ENCODE measurements around the gene BLCAP.

BLCAP gene

GRCh38 chr20:37521061-37521771 is 6.5 kb downstream of the BLCAP start, which contains the start of gene NNAT:
Gene NNAT, plus strand, starts transcription at chr20:37521250. Its CDS starts 82 bp downstream, at chr20:37521332.
- peaks cover 14% of the 10 kb centered on the region for H3K36me3 ChIP-seq (ENCODE audit: control insufficient read depth, insufficient read depth, low read length)
- no peaks in the 10 kb centered on the region for H3K27me3 ChIP-seq (ENCODE audit: control insufficient read depth, insufficient read depth, low read length)
- peak within 1 kb of the TSS; percentile 75 for H3K4me3 ChIP-seq (ENCODE audit: low read depth, low read length)
- H3K27ac ChIP-seq (ENCODE audit: low read depth, low read length), result no peak within 1 kb of the TSS
- H3K4me1 ChIP-seq (ENCODE audit: control insufficient read depth, insufficient read depth, low read length), result peaks cover 73% of the 10 kb centered on the region
- H3K9me3 ChIP-seq (ENCODE audit: control insufficient read depth, insufficient read depth, low read depth, low read length), result no peaks in the 10 kb centered on the region
- peak within 1 kb of the TSS; percentile 58 for H3K9ac ChIP-seq (ENCODE audit: low read length)

GRCh38 chr20:37520419-37520955 is 7.2 kb downstream of the BLCAP start:
- Histone ChIP-seq H3K9ac (ENCODE audit: low read length) (peak overlapping the region; percentile 18), H3K27ac (ENCODE audit: low read depth, low read length) (no peak overlapping the region), H3K4me3 (ENCODE audit: low read depth, low read length) (peak overlapping the region; percentile 75), H3K27me3 (ENCODE audit: control insufficient read depth, insufficient read depth, low read length) (no peaks in the 10 kb centered on the region), H3K9me3 (ENCODE audit: control insufficient read depth, insufficient read depth, low read depth, low read length) (no peaks in the 10 kb centered on the region), H3K36me3 (ENCODE audit: control insufficient read depth, insufficient read depth, low read length) (peaks cover 22% of the 10 kb centered on the region), H3K4me1 (ENCODE audit: control insufficient read depth, insufficient read depth, low read length) (peaks cover 68% of the 10 kb centered on the region)

DNA sequence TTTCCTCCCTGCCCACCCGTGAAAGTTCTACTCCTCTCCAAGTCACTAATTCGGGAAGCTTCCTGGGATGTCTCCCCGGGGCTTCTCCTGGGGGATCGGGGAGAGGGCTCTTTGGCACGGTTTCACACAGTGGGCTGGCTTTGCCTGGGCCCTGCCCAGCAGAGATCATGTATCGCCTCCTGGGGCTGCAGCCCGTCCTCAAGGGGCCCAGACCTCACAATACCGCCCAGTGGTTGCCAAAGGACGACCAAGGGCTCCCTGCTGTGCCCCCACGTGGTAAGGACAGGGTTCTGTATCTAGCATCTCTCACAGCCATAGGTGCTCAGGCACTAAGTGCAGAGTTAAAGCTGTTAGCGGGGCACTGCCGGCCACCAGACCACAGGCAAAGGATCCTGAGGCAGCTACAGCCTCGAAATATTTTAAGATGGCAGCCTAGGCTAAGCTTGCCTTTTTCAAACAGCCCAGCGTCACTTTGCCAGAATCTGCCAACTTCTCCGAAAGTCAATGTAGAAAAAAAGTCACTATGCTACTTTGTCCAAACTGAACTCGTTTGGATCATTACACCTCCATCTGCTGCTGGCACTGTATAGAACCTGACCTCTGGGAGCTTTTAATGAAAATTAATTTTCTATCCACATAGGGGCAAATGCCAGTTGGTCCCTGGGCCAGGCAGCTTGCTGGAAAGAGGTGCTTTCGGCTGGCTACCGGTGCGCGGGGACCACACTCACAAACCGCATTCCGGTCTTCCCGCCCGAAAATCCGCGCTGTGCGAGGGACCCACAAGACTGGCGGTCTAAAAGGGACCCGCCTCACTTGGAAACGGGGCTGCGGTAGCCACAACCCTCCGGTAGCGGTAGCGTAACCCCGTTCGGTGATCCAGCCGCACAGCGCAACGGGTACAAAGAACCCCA is 7.9 kb downstream of the BLCAP start:
- H3K4me3 ChIP-seq (ENCODE audit: low read depth, low read length), result peak overlapping the region; percentile 75
- peaks cover 61% of the 10 kb centered on the region for H3K4me1 ChIP-seq (ENCODE audit: control insufficient read depth, insufficient read depth, low read length)
- H3K9ac ChIP-seq (ENCODE audit: low read length), result peak overlapping the region; percentile 18
- no peaks in the 10 kb centered on the region for H3K27me3 ChIP-seq (ENCODE audit: control insufficient read depth, insufficient read depth, low read length)
- no peaks in the 10 kb centered on the region for H3K9me3 ChIP-seq (ENCODE audit: control insufficient read depth, insufficient read depth, low read depth, low read length)
- peaks cover 24% of the 10 kb centered on the region for H3K36me3 ChIP-seq (ENCODE audit: control insufficient read depth, insufficient read depth, low read length)
- no peak overlapping the region for H3K27ac ChIP-seq (ENCODE audit: low read depth, low read length)

- no peak overlapping the region for H3K27ac ChIP-seq (ENCODE audit: low read depth, low read length)
These were observed 8.8 kb downstream of the BLCAP start for GRCh38 chr20:37518606-37519507.

DNA sequence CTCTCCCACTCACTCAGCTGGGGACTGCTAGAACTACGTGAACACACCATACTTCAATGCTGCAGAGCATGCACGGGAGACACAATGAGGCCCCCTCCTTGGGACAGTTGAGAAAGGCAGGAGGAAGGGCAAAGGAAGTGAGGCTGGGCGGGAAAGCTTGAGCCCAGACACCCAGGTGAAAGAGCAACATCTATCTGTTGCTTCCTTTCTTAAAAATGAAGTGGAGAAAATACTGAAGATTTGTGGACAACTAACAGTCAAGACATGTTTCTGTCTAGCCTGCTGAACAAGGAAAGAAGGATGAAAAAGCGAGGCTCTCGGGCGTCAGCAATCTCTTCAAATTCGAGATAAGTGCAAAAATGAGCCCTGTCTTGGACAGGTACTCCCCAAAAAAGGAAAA is 9.6 kb downstream of the BLCAP start:
- Histone ChIP-seq H3K27ac (ENCODE audit: low read depth, low read length) (no peak overlapping the region), H3K9ac (ENCODE audit: low read length) (no peak overlapping the region), H3K9me3 (ENCODE audit: control insufficient read depth, insufficient read depth, low read depth, low read length) (no peaks in the 10 kb centered on the region), H3K4me3 (ENCODE audit: low read depth, low read length) (no peak overlapping the region), H3K36me3 (ENCODE audit: control insufficient read depth, insufficient read depth, low read length) (peaks cover 41% of the 10 kb centered on the region), H3K4me1 (ENCODE audit: control insufficient read depth, insufficient read depth, low read length) (peaks cover 46% of the 10 kb centered on the region), H3K27me3 (ENCODE audit: control insufficient read depth, insufficient read depth, low read length) (no peaks in the 10 kb centered on the region)

More at GRCh38 chr20:37518606-37519507, 8.8 kb downstream of the BLCAP start:
- no peak overlapping the region for H3K9ac ChIP-seq (ENCODE audit: low read length)
- no peak overlapping the region for H3K4me3 ChIP-seq (ENCODE audit: low read depth, low read length)
- H3K27me3 ChIP-seq (ENCODE audit: control insufficient read depth, insufficient read depth, low read length), result no peaks in the 10 kb centered on the region
- peaks cover 51% of the 10 kb centered on the region for H3K4me1 ChIP-seq (ENCODE audit: control insufficient read depth, insufficient read depth, low read length)
- H3K36me3 ChIP-seq (ENCODE audit: control insufficient read depth, insufficient read depth, low read length), result peaks cover 33% of the 10 kb centered on the region
- H3K9me3 ChIP-seq (ENCODE audit: control insufficient read depth, insufficient read depth, low read depth, low read length), result no peaks in the 10 kb centered on the region

DNA sequence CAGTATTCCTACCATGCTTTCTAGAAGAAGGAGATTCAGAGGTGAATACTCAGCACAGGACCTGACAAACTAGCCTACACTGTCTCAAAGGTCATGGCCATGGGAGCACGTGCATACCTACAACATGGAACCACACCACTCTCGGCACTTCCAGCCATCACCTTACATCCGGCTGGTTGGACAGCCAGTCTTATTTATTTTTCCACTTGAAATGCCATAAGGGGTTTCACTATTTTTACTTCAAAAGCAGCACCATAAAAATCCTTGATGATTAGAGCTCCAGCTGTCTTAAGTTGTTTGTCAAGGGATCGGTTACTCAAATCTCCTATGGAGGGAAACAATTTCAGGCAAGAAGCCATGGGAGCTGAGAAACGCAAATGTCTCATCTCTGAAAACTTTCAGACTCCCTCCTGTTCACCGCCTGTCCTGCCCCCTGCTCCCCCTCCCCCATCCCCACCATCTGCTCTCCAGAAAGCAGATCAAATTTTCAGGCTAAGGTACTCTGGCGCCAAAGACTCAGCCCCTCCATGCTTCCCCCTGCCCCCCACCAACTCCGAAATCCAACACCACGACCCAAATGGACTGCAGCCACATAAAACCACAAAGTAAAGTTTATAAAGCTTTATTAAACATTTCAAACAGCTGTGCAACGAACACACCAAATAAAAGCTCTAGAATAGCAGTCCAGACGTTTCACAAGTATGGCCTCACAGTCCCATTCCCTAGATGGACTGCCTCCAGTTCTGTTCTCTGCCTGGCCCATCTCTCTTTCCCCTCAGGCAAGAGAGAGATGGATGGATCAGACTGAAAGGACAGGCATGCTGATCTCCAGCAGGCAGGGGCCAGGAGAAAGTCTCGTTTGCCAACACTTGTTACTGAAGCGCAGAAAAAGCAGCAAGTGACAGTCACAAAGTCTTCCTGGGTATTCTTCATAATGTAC is 10.6 kb downstream of the BLCAP start:
- Histone ChIP-seq H3K4me1 (ENCODE audit: control insufficient read depth, insufficient read depth, low read length) (peaks cover 40% of the 10 kb centered on the region), H3K9me3 (ENCODE audit: control insufficient read depth, insufficient read depth, low read depth, low read length) (no peaks in the 10 kb centered on the region), H3K27ac (ENCODE audit: low read depth, low read length) (no peak overlapping the region), H3K4me3 (ENCODE audit: low read depth, low read length) (no peak overlapping the region), H3K27me3 (ENCODE audit: control insufficient read depth, insufficient read depth, low read length) (no peaks in the 10 kb centered on the region), H3K36me3 (ENCODE audit: control insufficient read depth, insufficient read depth, low read length) (peaks cover 43% of the 10 kb centered on the region), H3K9ac (ENCODE audit: low read length) (no peak overlapping the region)

GRCh38 chr20:37515876-37516275 is 11.8 kb downstream of the BLCAP start:
- Histone ChIP-seq H3K4me1 (ENCODE audit: control insufficient read depth, insufficient read depth, low read length) (peaks cover 40% of the 10 kb centered on the region), H3K27me3 (ENCODE audit: control insufficient read depth, insufficient read depth, low read length) (no peaks in the 10 kb centered on the region), H3K4me3 (ENCODE audit: low read depth, low read length) (no peak overlapping the region), H3K36me3 (ENCODE audit: control insufficient read depth, insufficient read depth, low read length) (peaks cover 53% of the 10 kb centered on the region), H3K9me3 (ENCODE audit: control insufficient read depth, insufficient read depth, low read depth, low read length) (no peaks in the 10 kb centered on the region), H3K27ac (ENCODE audit: low read depth, low read length) (no peak overlapping the region), H3K9ac (ENCODE audit: low read length) (no peak overlapping the region)

GRCh38 chr20:37513779-37514359 is 13.8 kb downstream of the BLCAP start:
- no peak overlapping the region for H3K9ac ChIP-seq (ENCODE audit: low read length)
- no peak overlapping the region for H3K4me3 ChIP-seq (ENCODE audit: low read depth, low read length)
- no peaks in the 10 kb centered on the region for H3K27me3 ChIP-seq (ENCODE audit: control insufficient read depth, insufficient read depth, low read length)
- no peak overlapping the region for H3K27ac ChIP-seq (ENCODE audit: low read depth, low read length)
- peaks cover 59% of the 10 kb centered on the region for H3K36me3 ChIP-seq (ENCODE audit: control insufficient read depth, insufficient read depth, low read length)
- H3K4me1 ChIP-seq (ENCODE audit: control insufficient read depth, insufficient read depth, low read length), result peaks cover 22% of the 10 kb centered on the region
- H3K9me3 ChIP-seq (ENCODE audit: control insufficient read depth, insufficient read depth, low read depth, low read length), result no peaks in the 10 kb centered on the region

- Histone ChIP-seq H3K4me1 (ENCODE audit: control insufficient read depth, insufficient read depth, low read length) (peaks cover 4% of the 10 kb centered on the region; the same call in 1 of the 2 replicates), H3K27me3 (ENCODE audit: control insufficient read depth, insufficient read depth, low read length) (no peaks in the 10 kb centered on the region), H3K9me3 (ENCODE audit: control insufficient read depth, insufficient read depth, low read depth, low read length) (no peaks in the 10 kb centered on the region), H3K36me3 (ENCODE audit: control insufficient read depth, insufficient read depth, low read length) (peaks cover 54% of the 10 kb centered on the region), H3K9ac (ENCODE audit: low read length) (no peak overlapping the region), H3K4me3 (ENCODE audit: low read depth, low read length) (no peak overlapping the region), H3K27ac (ENCODE audit: low read depth, low read length) (no peak overlapping the region)
These were observed 15.9 kb downstream of the BLCAP start for GRCh38 chr20:37511610-37512275.

Data from HUES6 (cell line).